Gastroesophageal sphincter (tissue), 4 donors: Measurements from ENCODE around the gene SMIM45.

Source experiments
- ATAC-seq: fragments of 150-250 bp; one replicate; pipeline ENCODE4 v1.9.1; 2016; ENCODE audit warnings: mild to moderate bottlenecking, moderate library complexity
- H3K27ac ChIP-seq, 4 donors: fragments of 200-600 bp; sonication (generic) in 3 of 4; 1 replicate in 3 of 4; 2 replicates in 1 of 4; pipeline ENCODE4 v1.5.1; 2016 to 2019
- H3K27me3 ChIP-seq: fragments of 200-600 bp; sonication (generic); one replicate; pipeline ENCODE4 v1.5.1; 2019
- H3K36me3 ChIP-seq, 2 donors: fragments of 200-600 bp; sonication (generic); one replicate each; pipeline ENCODE4 v1.5.1; 2019; ENCODE audit warnings: control low read depth in 1 of 2
- H3K4me1 ChIP-seq, 3 donors: fragments of 200-600 bp; sonication (generic); 1 replicate in 2 of 3; 2 replicates in 1 of 3; pipeline ENCODE4 v1.5.1; 2016 to 2019; ENCODE audit warnings: control low read depth in 2 of 3
- H3K4me3 ChIP-seq, 2 donors: fragments of 200-600 bp; sonication (generic); one replicate each; pipeline ENCODE4 v1.5.1; 2019; ENCODE audit warnings: mild to moderate bottlenecking in 1 of 2, moderate library complexity in 1 of 2
- H3K9me3 ChIP-seq, 3 donors: fragments of 200-600 bp; sonication (generic); one replicate each; pipeline ENCODE4 v1.5.1; 2017 to 2019; ENCODE audit warnings: control low read depth in 2 of 3
- CTCF ChIP-seq, 4 experiments: fragments of 200-600 bp in 2 of 4; fragments of 450-650 bp in 2 of 4; sonication (generic) in 1 of 4; IDR thresholded peaks; one replicate each; pipeline ENCODE4 v1.5.1; 2017 to 2019; ENCODE audit warnings: antibody characterized with exemption in 4 of 4, mild to moderate bottlenecking in 2 of 4, moderate library complexity in 2 of 4
- EP300 ChIP-seq: sonication (generic); formaldehyde crosslinking; IDR thresholded peaks from one replicate; pipeline ENCODE4 v1.6.1; 2017; ENCODE audit warnings: antibody characterized with exemption, mild to moderate bottlenecking
- POLR2A ChIP-seq, 2 donors: fragments of 450-650 bp; IDR thresholded peaks; one replicate each; pipeline ENCODE4 v1.6.1; 2017; ENCODE audit warnings: antibody characterized with exemption in 2 of 2, mild to moderate bottlenecking in 2 of 2, moderate library complexity in 1 of 2
- POLR2AphosphoS5 ChIP-seq: sonication (generic); formaldehyde crosslinking; IDR thresholded peaks from one replicate; pipeline ENCODE4 v1.6.1; 2017; ENCODE audit warnings: antibody characterized with exemption
- WGBS, 2 donors: methylation state at CpG; one replicate each; pipeline ENCODE4 v1.1.5; 2018; ENCODE audit warnings: low coverage in 1 of 2; 5-methylcytosine and 5-hydroxymethylcytosine counted together

The SMIM45 gene

DNA sequence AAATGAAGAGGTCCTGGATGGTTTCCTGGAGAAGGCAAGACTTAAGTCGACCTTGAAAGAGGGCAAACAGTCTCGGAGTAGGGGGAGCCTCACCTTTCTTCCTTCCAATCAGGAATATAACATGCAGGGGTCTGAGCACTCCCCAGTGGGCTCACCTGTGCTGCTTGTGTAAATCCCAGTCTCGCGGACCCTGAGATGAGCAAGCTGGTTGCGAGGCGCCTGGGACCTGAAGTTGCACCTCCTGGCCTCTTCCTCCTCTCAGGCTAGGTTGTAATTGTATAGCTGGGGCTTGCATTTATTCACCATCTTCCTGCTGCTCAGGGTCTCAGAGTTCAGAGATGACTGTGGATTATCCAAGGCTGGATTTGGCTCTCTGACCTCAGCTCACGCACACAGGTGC lies 39.2 kb downstream of the SMIM45 start:
- H3K27me3 ChIP-seq, result peaks cover 5% of the 10 kb centered on the region
- H3K9me3 ChIP-seq, result no peaks in the 10 kb centered on the region
- 90 to 100% methylated on average over 2 to 5 of the region's 7 CpGs for WGBS, 2 donors
- H3K4me3 ChIP-seq, result no peak overlapping the region
- no peak for ATAC-seq
- H3K36me3 ChIP-seq, result no peaks in the 10 kb centered on the region
- TF ChIP-seq EP300 (no peak), CTCF (IDR thresholded peaks at IDR 0.05) (no peak), POLR2A (IDR thresholded peaks at IDR 0.05) (no peak), POLR2AphosphoS5 (no peak)
- H3K27ac ChIP-seq, result no peak overlapping the region
- no peaks in the 10 kb centered on the region for H3K4me1 ChIP-seq

DNA sequence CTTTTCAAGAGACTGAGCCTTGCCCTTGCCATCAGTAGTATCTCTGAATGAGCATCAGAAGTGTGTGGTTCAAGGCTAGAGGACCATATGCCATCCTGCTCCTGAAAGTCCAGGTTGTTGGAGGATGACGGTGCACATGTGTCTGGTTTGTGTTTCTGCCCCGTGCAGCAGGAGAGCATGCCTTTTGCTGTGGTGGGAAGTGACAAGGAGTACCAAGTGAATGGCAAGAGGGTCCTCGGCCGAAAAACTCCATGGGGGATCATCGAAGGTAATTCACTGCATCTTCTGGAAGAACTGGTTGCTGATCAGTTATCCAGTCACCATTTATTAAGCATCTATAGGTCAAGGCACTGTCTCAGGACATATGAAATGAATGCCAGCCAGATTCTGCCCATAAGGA lies 40.5 kb downstream of the SMIM45 start:
- Histone ChIP-seq H3K4me3 (no peak overlapping the region), H3K27ac (no peak overlapping the region), H3K36me3 (no peaks in the 10 kb centered on the region), H3K27me3 (peaks cover 5% of the 10 kb centered on the region), H3K9me3 (no peaks in the 10 kb centered on the region), H3K4me1 (no peaks in the 10 kb centered on the region)
- no peak for TF ChIP-seq POLR2AphosphoS5
- no peak for TF ChIP-seq CTCF (IDR thresholded peaks at IDR 0.05)
- TF ChIP-seq EP300, result no peak
- TF ChIP-seq POLR2A (IDR thresholded peaks at IDR 0.05), result no peak
- WGBS, 2 donors, result 91 to 100% methylated on average over 3 to 5 of the region's 5 CpGs
- no peak for ATAC-seq

- Histone ChIP-seq H3K4me3 (no peak overlapping the region), H3K4me1 (peaks cover 0 to 15% (median 0%) of the 10 kb centered on the region in 3 donors), H3K27me3 (peaks cover 9% of the 10 kb centered on the region), H3K27ac (no peak overlapping the region), H3K36me3 (no peaks in the 10 kb centered on the region), H3K9me3 (no peaks in the 10 kb centered on the region)
- 54 to 83% methylated on average over 3 of the region's 3 CpGs for WGBS, 2 donors
- ATAC-seq, result no peak
- TF ChIP-seq CTCF (IDR thresholded peaks at IDR 0.05) (no peak), POLR2AphosphoS5 (no peak), POLR2A (IDR thresholded peaks at IDR 0.05) (no peak), EP300 (no peak)
Measured at GRCh38 chr22:41995211-41995610, 43.3 kb downstream of the SMIM45 start.

DNA sequence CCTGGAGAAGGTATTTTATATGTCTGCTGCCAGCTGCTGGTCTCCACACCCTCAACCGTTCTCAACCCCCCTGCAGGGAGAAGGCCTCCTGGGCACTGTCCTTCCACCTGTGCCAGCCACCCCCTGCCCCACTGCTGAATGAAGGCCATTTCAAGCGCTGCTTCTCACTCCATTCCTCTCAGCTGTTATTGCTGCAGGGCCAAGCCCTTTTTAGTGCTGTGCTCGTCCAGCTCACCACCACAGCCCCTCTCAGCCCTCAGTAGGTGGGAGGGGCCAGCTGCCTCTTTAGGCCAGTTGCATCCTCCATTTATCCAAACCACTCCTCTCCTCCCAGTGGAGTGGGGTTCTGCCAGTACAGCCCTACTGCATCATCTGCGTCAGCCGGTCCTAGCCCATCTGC lies 44.9 kb downstream of the SMIM45 start:
- Histone ChIP-seq H3K27me3 (peaks cover 9% of the 10 kb centered on the region), H3K4me3 (no peak overlapping the region), H3K36me3 (no peaks in the 10 kb centered on the region), H3K4me1 (peaks cover 0 to 15% (median 0%) of the 10 kb centered on the region in 3 donors), H3K27ac (no peak overlapping the region), H3K9me3 (peaks cover 0 to 7% (median 0%) of the 10 kb centered on the region in 3 donors)
- WGBS, 2 donors, result 73% methylated on average over 5 of the region's 5 CpGs; no CpG with 5 or more reads in 1 of the 2 donors
- ATAC-seq, result no peak
- TF ChIP-seq CTCF (IDR thresholded peaks at IDR 0.05) (no peak), POLR2A (IDR thresholded peaks at IDR 0.05) (no peak), EP300 (no peak), POLR2AphosphoS5 (no peak)

DNA sequence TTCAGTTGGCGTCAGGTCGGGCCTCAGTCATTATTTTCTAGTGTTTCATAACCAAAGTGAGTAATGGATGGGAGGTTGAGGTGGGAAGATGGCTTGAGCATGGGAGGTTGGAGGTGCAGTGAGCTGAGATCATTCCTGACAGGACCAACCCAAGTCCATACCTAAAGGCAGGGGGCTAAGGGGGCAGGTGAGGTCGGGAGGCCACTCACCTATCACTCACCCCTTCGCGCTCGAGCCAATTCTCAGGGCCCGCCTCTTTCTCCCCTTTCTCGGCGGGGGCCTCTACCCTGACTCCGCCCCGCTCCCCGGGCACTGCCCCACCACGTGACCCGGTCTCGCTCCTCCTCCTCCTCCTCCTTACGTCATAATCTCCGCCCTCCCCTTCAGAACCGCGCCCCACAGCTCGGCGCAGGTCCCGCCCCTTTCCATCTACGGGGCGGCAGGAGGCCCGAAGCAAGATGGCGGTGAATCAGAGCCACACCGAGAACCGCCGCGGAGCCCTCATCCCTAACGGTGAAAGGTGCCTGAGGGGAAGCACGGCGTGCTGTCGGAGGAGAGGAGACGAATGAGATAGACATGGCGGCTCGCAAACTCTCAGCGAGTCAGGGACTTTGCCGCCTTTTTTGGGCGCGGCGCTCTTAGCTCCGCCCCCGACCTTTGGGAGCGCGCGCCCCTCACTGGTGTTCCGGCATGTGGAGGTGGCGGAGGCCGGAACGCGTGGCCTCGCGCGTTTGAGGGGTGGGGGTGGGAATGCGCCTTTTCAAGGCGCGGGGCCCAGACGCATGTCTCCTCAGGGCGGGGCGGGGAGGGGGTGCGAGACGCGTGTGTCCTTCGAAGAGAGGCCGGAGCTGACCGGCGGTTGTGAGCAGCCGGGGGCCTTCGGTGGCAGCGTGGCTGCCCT lies 46.7 kb downstream of the SMIM45 start, which contains the start of gene WBP2NL:
WBP2NL (plus strand) TSS at position 428 of the 901 bp plus-strand sequence; CDS start at position 459, 31 bp downstream.
- 23 to 43% methylated on average over 12 to 13 of the region's 71 CpGs for WGBS, 2 donors
- Histone ChIP-seq H3K27me3 (peaks cover 9% of the 10 kb centered on the region), H3K4me3 (peak within 1 kb of the TSS; percentile 7 to 49), H3K36me3 (no peaks in the 10 kb centered on the region), H3K9me3 (peaks cover 0 to 15% (median 0%) of the 10 kb centered on the region in 3 donors), H3K27ac (peak within 1 kb of the TSS in 2 of 4 donors; percentile 43 to 58), H3K4me1 (peaks cover 0 to 15% (median 0%) of the 10 kb centered on the region in 3 donors)
- ATAC-seq, result peak; percentile 83
- TF ChIP-seq POLR2A (IDR thresholded peaks at IDR 0.05) (peak in 1 of 2 donors; percentile 19), EP300 (no peak), POLR2AphosphoS5 (peak; percentile 52)
